Right ventricle myocardium superior (tissue), 1 donor: ENCODE measurements around the gene DNAH9. TPM values are rescaled to one million over a fixed set of nuclear protein-coding genes. Genes with fewer than 3 reads are reported as not detected.

Experiments used
- ATAC-seq: fragments of 200-7000 bp; cut with Tn5 transposase; one replicate; pipeline ENCODE4 v1.9.1; 2020; ENCODE audit warnings: mild to moderate bottlenecking; ENCODE audit not compliant: poor library complexity
- DNase-seq: peaks from one replicate; pipeline ENCODE4 v3.0.0-alpha.2; 2020
- intact Hi-C: fragments of 100-400 bp; cut with DNase I; formaldehyde crosslinking; loops from one replicate; pipeline ENCODE4 v1.11.2; 2022
- total RNA-seq: library from RNA; stranded (reverse); fragmentation: NEBNext Ultra II Directional; extraction: Animal tissue kit (Norgen Biotek cat#: 25700); gene quantifications from one replicate; pipeline ENCODE4 v1.2.1, GENCODE V29; 2021
- donor health status: DM: no; HTN: yes; CAD: no; lungs with severe emphysema.

DNAH9 gene
- total RNA-seq, 1 donor from 2014 or later = not detected

- intact Hi-C loops = no loop called here
- ATAC-seq (no peak), DNase-seq (no peak)
Measured at GRCh38 chr17:11855306-11855705, 257.0 kb downstream of the DNAH9 start.

GRCh38 chr17:11857006-11857405, 258.7 kb downstream of the DNAH9 start:
- intact Hi-C loops = no loop called here
- no peak for ATAC-seq
- DNase-seq = no peak

- intact Hi-C loops = no loop called here
- DNase-seq (no peak), ATAC-seq (no peak)
Measured at GRCh38 chr17:11869680-11870394, 271.6 kb downstream of the DNAH9 start.

- ATAC-seq (no peak), DNase-seq (no peak)
- intact Hi-C loops = no loop called here
Measured at GRCh38 chr17:11871773-11872172, 273.5 kb downstream of the DNAH9 start.

- DNase-seq (no peak), ATAC-seq (no peak)
- intact Hi-C loops = no loop called here
Measured at GRCh38 chr17:11874756-11875155, 276.5 kb downstream of the DNAH9 start.

GRCh38 chr17:11880714-11881113, 282.4 kb downstream of the DNAH9 start:
- intact Hi-C loops = no loop called here
- no peak for DNase-seq
- ATAC-seq = no peak

- ATAC-seq (no peak), DNase-seq (no peak)
- intact Hi-C loops = no loop called here
Measured at GRCh38 chr17:11882716-11883115, 284.4 kb downstream of the DNAH9 start.

GRCh38 chr17:11885051-11885450, 286.8 kb downstream of the DNAH9 start:
- ATAC-seq (no peak), DNase-seq (no peak)
- intact Hi-C loops = no loop called here

GRCh38 chr17:11889266-11889665, 291.0 kb downstream of the DNAH9 start:
- intact Hi-C loops = no loop called here
- ATAC-seq (no peak), DNase-seq (no peak)

- DNase-seq = no peak
- ATAC-seq = no peak
- intact Hi-C loops = no loop called here
Measured at GRCh38 chr17:11893862-11894261, 295.6 kb downstream of the DNAH9 start.

GRCh38 chr17:11896199-11896598, 297.9 kb downstream of the DNAH9 start:
- DNase-seq (no peak), ATAC-seq (no peak)
- intact Hi-C loops = no loop called here

GRCh38 chr17:11898526-11899235, 300.4 kb downstream of the DNAH9 start:
- intact Hi-C loops = no loop called here
- DNase-seq (no peak), ATAC-seq (no peak)

GRCh38 chr17:11899537-11899942, 301.3 kb downstream of the DNAH9 start:
- DNase-seq = no peak
- ATAC-seq = peak; percentile 80
- intact Hi-C loops = no loop called here

GRCh38 chr17:11900041-11900476, 301.8 kb downstream of the DNAH9 start:
- intact Hi-C loops = no loop called here
- DNase-seq (peak; percentile 64), ATAC-seq (peak; percentile 88)

GRCh38 chr17:11900655-11901054, 302.4 kb downstream of the DNAH9 start:
- DNase-seq (no peak), ATAC-seq (no peak)
- intact Hi-C loops = no loop called here

GRCh38 chr17:11901931-11902330, 303.7 kb downstream of the DNAH9 start:
- no peak for ATAC-seq
- DNase-seq = no peak
- intact Hi-C loops = no loop called here

GRCh38 chr17:11908711-11909146, 310.5 kb downstream of the DNAH9 start:
- DNase-seq (no peak), ATAC-seq (no peak)
- intact Hi-C loops = no loop called here

GRCh38 chr17:11909348-11909747, 311.1 kb downstream of the DNAH9 start:
- no peak for DNase-seq
- intact Hi-C loops = no loop called here
- no peak for ATAC-seq

GRCh38 chr17:11916091-11916490, 317.8 kb downstream of the DNAH9 start:
- intact Hi-C loops = no loop called here
- ATAC-seq = no peak
- no peak for DNase-seq

- no peak for ATAC-seq
- intact Hi-C loops = no loop called here
Measured at GRCh38 chr17:11917415-11917814, 319.1 kb downstream of the DNAH9 start.

More at GRCh38 chr17:11917415-11917814, 319.1 kb downstream of the DNAH9 start:
- DNase-seq = no peak
